Tibial artery (tissue), 4 donors: ENCODE measurements around the gene DGKB.

Experiments
- DNase-seq, 2 donors: peaks; one replicate each; pipeline ENCODE4 v3.0.0-alpha.2; 2019
- H3K27ac ChIP-seq, 2 donors: fragments of 200-600 bp; sonication (generic) in 1 of 2; 1 replicate in 1 of 2; 2 replicates in 1 of 2; pipeline ENCODE4 v1.5.1; 2018 to 2019; ENCODE audit warnings: mild to moderate bottlenecking in 1 of 2
- H3K27me3 ChIP-seq, 2 donors: fragments of 200-600 bp; sonication (generic) in 1 of 2; one replicate each; pipeline versions ENCODE4 v1.5.1 to v1.6.0; 2016 to 2019
- H3K36me3 ChIP-seq, 3 donors: fragments of 200-600 bp; sonication (generic) in 2 of 3; one replicate each; pipeline ENCODE4 v1.5.1; 2016 to 2019; ENCODE audit warnings: mild to moderate bottlenecking in 2 of 3
- H3K4me1 ChIP-seq, 4 donors: fragments of 200-600 bp; sonication (generic) in 2 of 4; 1 replicate in 3 of 4; 2 replicates in 1 of 4; pipeline ENCODE4 v1.5.1; 2016 to 2019
- H3K4me3 ChIP-seq, 2 donors: fragments of 200-600 bp; sonication (generic) in 1 of 2; 1 replicate in 1 of 2; 2 replicates in 1 of 2; pipeline ENCODE4 v1.5.1; 2018 to 2019; ENCODE audit warnings: mild to moderate bottlenecking in 2 of 2
- H3K9me3 ChIP-seq, 3 donors: fragments of 200-600 bp; sonication (generic) in 1 of 3; one replicate each; pipeline ENCODE4 v1.5.1; 2016 to 2019
- CTCF ChIP-seq, 2 experiments: fragments of 200-600 bp in 1 of 2; fragments of 450-650 bp in 1 of 2; IDR thresholded peaks; one replicate each; pipeline ENCODE4 v1.5.1; 2017 to 2019; ENCODE audit warnings: antibody characterized with exemption in 2 of 2, mild to moderate bottlenecking in 1 of 2, moderate library complexity in 1 of 2
- intact Hi-C: fragments of 100-400 bp; cut with DNase I; formaldehyde crosslinking; loops from one replicate; pipeline ENCODE4 v1.15.0; 2023; ENCODE audit warnings: low total_unique reads

The DGKB gene

GRCh38 chr7:14570750-14571607 is 331.6 kb downstream of the DGKB start:
- Histone ChIP-seq H3K36me3 (no peaks in the 10 kb centered on the region), H3K4me1 (no peaks in the 10 kb centered on the region), H3K4me3 (no peak overlapping the region), H3K9me3 (no peaks in the 10 kb centered on the region), H3K27ac (no peak overlapping the region), H3K27me3 (no peaks in the 10 kb centered on the region)
- intact Hi-C loops: no loop called here
- no peak for TF ChIP-seq CTCF (IDR thresholded peaks at IDR 0.05)
- DNase-seq: no peak

GRCh38 chr7:14552060-14552459 is 350.5 kb downstream of the DGKB start:
- Histone ChIP-seq H3K27me3 (no peaks in the 10 kb centered on the region), H3K36me3 (no peaks in the 10 kb centered on the region), H3K4me3 (no peak overlapping the region), H3K9me3 (no peaks in the 10 kb centered on the region), H3K27ac (no peak overlapping the region), H3K4me1 (no peaks in the 10 kb centered on the region)
- intact Hi-C loops: no loop called here
- DNase-seq: no peak
- no peak for TF ChIP-seq CTCF (IDR thresholded peaks at IDR 0.05)

GRCh38 chr7:14551310-14551709 is 351.2 kb downstream of the DGKB start:
- no peak for TF ChIP-seq CTCF (IDR thresholded peaks at IDR 0.05)
- intact Hi-C loops: no loop called here
- Histone ChIP-seq H3K27ac (no peak overlapping the region), H3K4me3 (no peak overlapping the region), H3K36me3 (no peaks in the 10 kb centered on the region), H3K4me1 (no peaks in the 10 kb centered on the region), H3K9me3 (no peaks in the 10 kb centered on the region), H3K27me3 (no peaks in the 10 kb centered on the region)
- no peak for DNase-seq

GRCh38 chr7:14542624-14543023 is 359.9 kb downstream of the DGKB start:
- no peak overlapping the region for H3K27ac ChIP-seq
- H3K4me1 ChIP-seq: no peaks in the 10 kb centered on the region
- H3K27me3 ChIP-seq: no peaks in the 10 kb centered on the region
- DNase-seq: no peak
- no peaks in the 10 kb centered on the region for H3K9me3 ChIP-seq
- H3K36me3 ChIP-seq: no peaks in the 10 kb centered on the region
- TF ChIP-seq CTCF (IDR thresholded peaks at IDR 0.05): no peak
- intact Hi-C loops: no loop called here
- H3K4me3 ChIP-seq: no peak overlapping the region

GRCh38 chr7:14521183-14521582 is 381.4 kb downstream of the DGKB start:
- no peaks in the 10 kb centered on the region for H3K36me3 ChIP-seq
- H3K4me1 ChIP-seq: no peaks in the 10 kb centered on the region
- H3K27me3 ChIP-seq: no peaks in the 10 kb centered on the region
- H3K4me3 ChIP-seq: no peak overlapping the region
- TF ChIP-seq CTCF (IDR thresholded peaks at IDR 0.05): no peak
- no peak for DNase-seq
- intact Hi-C loops: no loop called here
- no peaks in the 10 kb centered on the region for H3K9me3 ChIP-seq
- no peak overlapping the region for H3K27ac ChIP-seq
